Thyroid gland (tissue), 4 donors: ENCODE data around the gene ESRRB.

Source experiments
- POLR2A ChIP-seq, 2 donors: fragments of 450-650 bp; IDR thresholded peaks; one replicate each; pipeline ENCODE4 v1.6.1; 2017; ENCODE audit warnings: antibody characterized with exemption in 2 of 2, mild to moderate bottlenecking in 2 of 2, moderate library complexity in 1 of 2
- TF ChIP-seq, protein P1 (sequence below), 6 experiments: fragments of 200-600 bp in 3 of 6; fragments of 450-650 bp in 3 of 6; sonication (generic) in 3 of 6; IDR thresholded peaks; one replicate each; pipeline ENCODE4 v1.5.1; 2016 to 2019; ENCODE audit warnings: antibody characterized with exemption in 6 of 6, mild to moderate bottlenecking in 2 of 6, inconsistent platforms in 1 of 6, moderate library complexity in 1 of 6

DNA sequence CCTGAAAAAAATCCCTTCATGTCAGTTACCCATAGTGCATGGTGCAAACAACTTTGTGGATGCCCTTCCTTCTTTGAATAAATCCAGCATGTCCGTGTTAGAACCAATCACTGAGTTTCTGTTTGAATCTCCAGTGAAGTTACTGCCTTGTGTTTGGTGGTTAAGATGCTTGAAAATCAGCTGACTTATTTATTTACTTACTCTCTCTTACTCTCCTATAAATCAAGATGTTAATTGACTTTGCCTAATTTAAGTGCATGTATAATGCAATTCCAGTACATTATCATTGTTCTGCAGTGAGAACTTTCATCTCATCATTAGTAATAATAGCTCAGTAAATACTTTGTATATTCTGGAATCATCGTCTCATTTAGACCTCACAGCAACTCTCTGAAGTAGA lies 114.2 kb downstream of the ESRRB start:
- TF ChIP-seq, protein P1, sequence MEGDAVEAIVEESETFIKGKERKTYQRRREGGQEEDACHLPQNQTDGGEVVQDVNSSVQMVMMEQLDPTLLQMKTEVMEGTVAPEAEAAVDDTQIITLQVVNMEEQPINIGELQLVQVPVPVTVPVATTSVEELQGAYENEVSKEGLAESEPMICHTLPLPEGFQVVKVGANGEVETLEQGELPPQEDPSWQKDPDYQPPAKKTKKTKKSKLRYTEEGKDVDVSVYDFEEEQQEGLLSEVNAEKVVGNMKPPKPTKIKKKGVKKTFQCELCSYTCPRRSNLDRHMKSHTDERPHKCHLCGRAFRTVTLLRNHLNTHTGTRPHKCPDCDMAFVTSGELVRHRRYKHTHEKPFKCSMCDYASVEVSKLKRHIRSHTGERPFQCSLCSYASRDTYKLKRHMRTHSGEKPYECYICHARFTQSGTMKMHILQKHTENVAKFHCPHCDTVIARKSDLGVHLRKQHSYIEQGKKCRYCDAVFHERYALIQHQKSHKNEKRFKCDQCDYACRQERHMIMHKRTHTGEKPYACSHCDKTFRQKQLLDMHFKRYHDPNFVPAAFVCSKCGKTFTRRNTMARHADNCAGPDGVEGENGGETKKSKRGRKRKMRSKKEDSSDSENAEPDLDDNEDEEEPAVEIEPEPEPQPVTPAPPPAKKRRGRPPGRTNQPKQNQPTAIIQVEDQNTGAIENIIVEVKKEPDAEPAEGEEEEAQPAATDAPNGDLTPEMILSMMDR (IDR thresholded peaks at IDR 0.05) = no peak
- TF ChIP-seq POLR2A (IDR thresholded peaks at IDR 0.05) = no peak
